G401.6 (cell line): ENCODE measurements around the gene MUC4.
A peak's percentile ranks its signal among the peaks of the same experiment; 100 is the strongest.

Experiments
- FAIRE-seq: peaks from 2 replicates; lab custom pipeline; 2012; peaks lifted over from hg19 to GRCh38; lab: Jason Lieb, UNC

Gene MUC4

GRCh38 chr3:195761567-195762248, 50.0 kb downstream of the MUC4 start:
- no peak for FAIRE-seq

DNA sequence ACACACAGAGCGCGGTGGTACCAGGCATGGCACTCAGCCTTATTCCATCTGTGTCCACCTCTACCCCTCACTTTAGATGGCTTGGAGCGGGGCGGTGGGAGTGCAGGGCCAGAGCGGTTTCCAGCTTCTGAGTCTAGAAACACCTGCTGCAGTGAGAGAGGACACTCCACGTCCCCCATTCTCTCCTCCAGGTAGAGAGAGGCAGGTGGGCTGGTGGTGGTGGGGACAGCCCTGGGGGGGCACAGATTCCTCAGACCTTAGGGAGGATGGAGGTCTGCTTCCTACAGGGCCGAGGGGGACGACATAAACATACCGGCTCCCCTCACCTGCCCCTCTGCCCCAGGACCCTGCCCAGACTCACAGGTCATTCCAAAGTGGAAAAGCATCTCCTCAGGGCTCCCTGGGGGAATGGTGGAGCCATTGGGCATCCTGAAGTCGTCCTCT, 50.6 kb downstream of the MUC4 start:
- FAIRE-seq, result no peak

DNA sequence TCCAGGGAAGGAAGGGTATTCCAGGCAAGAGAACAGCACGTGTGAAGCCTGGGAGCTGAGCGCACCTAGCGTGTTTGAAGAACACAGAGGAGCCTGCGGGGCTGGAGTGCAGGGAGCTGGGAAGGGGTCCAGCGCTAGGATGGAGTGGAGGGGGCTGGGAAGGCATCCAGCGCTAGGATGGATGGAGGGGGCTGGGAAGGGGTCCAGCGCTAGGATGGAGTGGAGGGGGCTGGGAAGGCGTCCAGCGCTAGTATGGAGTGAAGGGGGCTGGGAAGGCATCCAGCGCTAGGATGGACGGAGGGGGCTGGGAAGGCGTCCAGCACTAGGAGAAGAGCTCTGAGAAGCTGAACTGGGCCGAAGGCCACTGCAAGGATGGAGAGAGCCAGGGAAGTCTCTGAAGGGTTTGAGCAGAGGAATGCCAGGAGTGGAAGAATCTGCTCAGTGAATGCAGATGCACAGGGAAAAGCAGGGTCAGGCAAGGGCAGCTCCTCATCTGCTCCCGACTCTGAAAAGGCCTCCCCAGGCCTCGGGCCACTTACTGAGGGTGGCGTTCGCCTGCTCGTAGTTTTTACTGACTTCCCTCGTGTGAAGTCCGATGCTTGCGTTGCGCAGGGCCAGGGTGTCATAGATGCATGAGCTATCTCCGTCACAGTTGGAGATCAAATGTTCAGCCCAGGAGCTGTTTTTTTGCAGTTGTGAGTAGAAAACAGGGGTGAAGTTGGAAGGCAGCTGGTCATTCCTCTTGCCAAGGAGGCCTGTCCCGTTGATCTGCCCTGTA, 51.2 kb downstream of the MUC4 start:
- no peak for FAIRE-seq

DNA sequence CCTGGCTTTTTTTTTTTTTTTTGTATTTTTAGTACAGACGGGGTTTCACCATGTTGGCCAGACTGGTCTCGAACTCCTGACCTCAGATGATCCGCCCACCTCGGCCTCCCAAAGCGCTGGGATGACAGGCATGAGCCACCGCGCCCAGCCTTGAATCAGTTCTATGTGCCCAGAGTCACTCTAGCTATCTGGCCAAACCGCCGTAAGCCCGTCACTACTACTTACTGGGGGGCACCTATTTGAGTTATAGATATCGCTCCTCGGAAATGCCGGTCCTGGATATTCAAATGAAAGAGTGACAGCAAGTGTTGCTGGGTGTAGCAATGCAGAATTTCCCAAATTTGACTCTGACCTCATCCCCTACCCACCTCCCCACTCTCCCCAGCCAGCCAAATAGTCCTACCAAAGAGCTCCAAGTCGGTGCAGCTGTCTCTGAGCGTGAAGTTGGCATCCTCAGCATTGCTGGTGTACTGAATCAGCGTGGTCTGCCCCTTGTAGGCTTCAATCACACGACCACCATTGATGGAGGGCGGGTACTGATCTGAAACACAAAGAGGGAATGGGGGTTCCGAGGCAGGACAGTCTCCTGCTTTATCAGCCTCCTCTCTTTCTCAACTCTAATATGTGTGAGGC, 52.9 kb downstream of the MUC4 start:
- no peak for FAIRE-seq

- FAIRE-seq, result no peak
Observed at GRCh38 chr3:195757827-195758226, 53.9 kb downstream of the MUC4 start.

DNA sequence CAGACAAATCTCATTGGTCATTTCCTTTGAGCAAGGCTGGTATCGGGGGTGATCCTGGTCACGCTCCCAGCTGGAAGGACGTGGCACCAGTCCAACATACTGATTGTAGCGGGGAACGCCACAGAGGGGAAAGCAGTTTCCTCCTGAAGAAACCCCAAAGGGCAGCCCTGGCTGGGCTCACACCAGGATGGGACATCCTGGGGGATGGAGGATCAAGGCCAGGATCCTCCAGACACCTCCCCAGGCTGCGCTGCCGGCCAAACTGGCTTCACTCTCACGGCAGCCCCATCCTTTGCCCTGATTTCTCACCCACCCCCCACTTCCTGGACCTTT, 54.3 kb downstream of the MUC4 start:
- FAIRE-seq, result no peak

DNA sequence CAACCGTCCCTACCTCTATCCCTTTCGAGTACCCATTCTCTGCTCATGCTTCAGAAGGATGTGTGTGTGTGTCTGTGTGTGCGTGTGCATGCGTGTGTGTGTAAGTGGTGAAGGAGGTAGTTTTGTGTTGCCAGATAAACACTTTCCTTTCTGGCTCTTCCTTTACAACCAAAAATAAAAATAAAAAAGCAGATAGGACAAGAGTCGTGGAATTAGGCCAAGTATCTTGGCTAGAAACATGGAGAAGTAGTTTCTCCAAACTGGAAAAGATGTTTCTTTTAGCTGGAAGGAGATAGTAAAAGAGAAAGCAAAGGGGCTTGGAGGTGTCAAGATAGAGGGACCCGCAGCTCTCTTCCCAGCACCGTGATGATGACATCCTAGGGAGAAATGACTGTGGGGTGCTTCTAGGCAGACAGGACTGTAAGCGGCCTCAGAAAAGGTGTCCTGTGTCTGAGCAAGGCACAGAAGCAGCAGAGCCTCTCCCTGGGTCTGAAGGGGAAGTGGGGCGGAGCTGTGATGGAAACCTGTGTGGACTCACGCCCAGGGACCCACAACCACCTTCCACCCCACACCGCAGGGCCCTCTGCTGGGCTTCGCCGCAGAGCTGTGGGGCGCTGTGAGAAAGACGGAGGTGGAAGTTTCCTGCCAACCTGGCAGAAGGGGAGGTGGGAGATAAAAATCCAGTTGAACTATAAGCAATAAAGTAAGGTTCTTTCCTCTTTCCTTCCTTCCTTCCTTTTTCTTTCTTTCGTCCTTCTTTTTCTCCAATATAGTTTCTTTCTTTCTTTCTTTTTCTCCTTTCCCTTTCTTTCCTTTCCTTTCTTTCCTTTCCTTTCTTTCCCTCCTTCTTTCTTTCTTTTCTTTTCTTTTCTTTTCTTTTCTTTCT, 55.7 kb downstream of the MUC4 start:
- no peak for FAIRE-seq

DNA sequence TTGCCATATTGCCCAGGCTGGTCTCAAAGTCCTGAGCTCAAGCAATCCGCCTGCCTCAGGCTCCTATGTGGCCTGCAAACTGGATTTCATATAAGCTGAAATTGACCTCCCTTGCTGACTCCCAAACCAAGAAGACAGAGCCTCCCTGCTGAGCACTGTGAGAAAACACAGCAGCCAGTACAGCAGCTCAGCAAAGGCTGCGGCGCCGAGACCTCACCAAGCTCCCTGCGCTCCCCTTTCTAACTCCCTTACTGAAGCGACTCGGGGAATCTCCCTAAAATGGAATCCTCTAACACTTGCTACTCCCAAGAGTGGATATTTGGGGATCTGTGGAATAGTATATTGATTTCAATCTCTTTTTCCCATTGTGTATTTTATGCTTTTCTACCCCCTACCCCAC, 56.3 kb downstream of the MUC4 start:
- FAIRE-seq, result no peak

DNA sequence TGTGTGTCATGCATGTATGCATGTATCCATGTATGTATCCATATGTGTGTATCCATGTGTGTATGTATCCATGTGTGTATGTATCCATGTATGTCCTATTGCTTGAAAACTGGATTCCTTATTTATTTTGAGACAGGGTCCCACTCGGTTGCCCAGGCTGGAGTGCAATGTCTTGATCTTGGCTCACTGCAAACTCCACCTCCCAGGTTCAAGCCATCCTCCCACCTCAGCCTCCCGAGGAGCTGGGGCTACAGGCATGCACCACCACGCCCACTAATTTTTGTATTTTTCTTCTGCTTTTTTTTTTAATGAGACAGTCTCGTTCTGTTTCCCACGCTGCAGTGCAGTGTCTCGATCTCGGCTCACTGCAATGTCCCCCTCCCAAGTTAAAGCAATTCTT, 56.8 kb downstream of the MUC4 start:
- FAIRE-seq, result no peak

DNA sequence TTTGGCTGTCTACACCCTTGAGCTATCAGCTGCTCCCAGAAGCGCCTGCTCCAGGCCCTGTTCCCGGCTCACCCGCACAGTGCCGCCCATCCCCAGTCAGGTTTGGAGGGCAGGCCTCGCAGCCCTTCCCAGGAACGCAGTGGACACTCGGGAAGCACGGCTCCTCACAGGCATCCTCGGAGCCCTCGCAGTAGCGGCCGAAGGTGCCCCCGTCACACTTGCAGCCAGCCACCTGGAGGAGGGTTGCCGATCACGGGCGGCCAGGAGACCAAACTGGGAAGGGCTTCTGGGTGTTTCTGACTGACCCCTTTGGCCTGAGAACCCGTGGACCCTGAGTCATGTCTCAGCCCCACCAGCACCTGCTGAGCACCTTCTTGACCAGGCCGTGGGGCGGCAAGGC, 57.6 kb downstream of the MUC4 start:
- FAIRE-seq, result no peak

- FAIRE-seq, result no peak
Observed at GRCh38 chr3:195753581-195753980, 58.1 kb downstream of the MUC4 start.

GRCh38 chr3:195752546-195753331, 59.0 kb downstream of the MUC4 start:
- no peak for FAIRE-seq

- FAIRE-seq, result no peak
Observed at GRCh38 chr3:195752066-195752465, 59.7 kb downstream of the MUC4 start.

- FAIRE-seq, result no peak
Observed at GRCh38 chr3:195751560-195751959, 60.2 kb downstream of the MUC4 start.

DNA sequence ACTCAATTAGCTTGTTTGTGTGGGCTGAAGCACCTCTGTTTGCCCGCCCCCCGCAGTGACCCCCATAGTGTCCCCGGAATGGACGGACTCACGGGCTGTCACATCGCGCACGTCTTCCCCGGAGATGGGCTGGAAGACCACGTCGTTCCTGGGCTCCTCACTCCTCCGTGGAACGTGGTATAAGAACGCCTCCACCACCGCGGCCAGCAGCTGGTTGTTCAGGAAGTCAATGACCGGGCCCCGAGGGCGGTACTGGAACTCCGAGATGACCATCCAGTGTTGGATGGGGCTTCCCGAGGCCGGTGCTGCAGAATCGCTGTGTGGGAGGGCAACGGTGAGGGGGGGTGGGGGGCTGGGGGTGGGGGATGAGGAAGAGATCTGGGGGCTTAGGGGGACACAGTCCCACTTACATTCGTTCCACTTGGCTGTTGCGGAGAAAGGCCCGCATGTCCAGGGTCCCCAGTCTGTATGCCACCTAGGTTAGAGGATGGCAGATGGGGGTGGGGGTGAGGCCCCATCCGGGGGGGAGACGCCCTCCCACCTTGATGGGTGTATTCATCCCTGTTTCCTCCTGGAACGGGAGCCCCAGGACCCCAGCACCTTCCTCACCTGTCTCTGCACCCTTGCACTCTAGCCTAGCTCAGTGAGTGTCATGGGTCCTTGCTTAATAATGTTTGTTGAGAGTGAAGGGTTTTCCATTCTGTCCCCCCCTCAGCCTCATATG, 60.8 kb downstream of the MUC4 start:
- FAIRE-seq, result no peak

- peak; percentile 52 for FAIRE-seq
Observed at GRCh38 chr3:195749101-195749500, 62.6 kb downstream of the MUC4 start.

DNA sequence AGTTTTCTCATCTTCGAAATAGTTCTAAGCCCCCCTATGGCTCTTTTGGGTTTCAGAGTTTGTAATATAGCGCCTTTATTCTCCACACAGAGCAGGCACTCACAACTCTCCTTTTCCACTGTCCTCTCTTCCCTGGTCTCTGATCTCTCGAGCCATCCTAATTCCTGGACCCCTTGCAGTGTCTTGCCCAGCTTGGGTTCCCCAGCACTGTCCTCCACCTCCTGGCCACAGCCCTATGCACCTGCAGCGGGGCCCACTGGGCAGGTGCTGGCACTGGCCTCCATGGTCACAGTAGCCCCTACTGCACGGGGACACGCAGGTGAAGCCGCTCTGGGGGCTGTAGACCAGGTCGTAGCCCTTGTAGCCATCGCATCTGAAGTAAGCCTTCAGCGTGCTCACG, 63.1 kb downstream of the MUC4 start:
- no peak for FAIRE-seq

GRCh38 chr3:195746751-195747150, 65.0 kb downstream of the MUC4 start:
- no peak for FAIRE-seq

GRCh38 chr3:195746346-195746745, 65.4 kb downstream of the MUC4 start:
- no peak for FAIRE-seq

DNA sequence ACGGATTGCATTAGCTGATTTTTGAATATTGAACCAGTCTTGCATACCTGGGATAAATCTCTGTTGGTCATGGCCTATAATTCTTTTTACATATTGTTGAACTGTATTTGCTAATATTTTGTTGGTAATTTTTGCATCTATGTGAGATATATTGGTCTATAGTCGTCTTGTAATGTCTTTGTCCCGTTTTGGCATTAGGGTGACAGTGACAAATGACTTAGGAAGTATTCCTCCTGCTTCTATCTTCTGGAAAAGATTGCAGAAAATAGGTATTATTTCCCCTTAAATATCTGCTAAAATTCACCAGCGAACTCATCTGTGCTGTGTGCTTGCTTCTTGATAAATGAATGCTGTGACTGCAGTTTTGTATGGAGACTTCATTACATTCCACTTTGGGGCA, 67.3 kb downstream of the MUC4 start:
- no peak for FAIRE-seq

GRCh38 chr3:195739561-195740111, 72.1 kb downstream of the MUC4 start:
- FAIRE-seq, result no peak
